ENCODE measurements around the gene DZIP3. TPM values are rescaled to one million over a fixed set of nuclear protein-coding genes. Genes with fewer than 3 reads are reported as not detected.

Gene DZIP3
- total and polyA plus RNA-seq, 2 of the 13 experiments (the other 11 are each of a cell fraction or from before 2014, with no cell fraction given), result 11.3 to 17.3 TPM

- TF ChIP-seq RERE (CRISPR knock-in tag; IDR thresholded peaks at IDR 0.05; ENCODE audit: low read depth) (no peak), XBP1 (CRISPR knock-in tag; IDR thresholded peaks at IDR 0.05) (no peak), ZNF407 (CRISPR knock-in tag; IDR thresholded peaks at IDR 0.05; ENCODE audit: not compliant biosample characterization) (peak; percentile 35), MLX (CRISPR knock-in tag; IDR thresholded peaks at IDR 0.05) (no peak), ZNF615 (CRISPR knock-in tag; IDR thresholded peaks at IDR 0.05; ENCODE audit: borderline replicate concordance) (no peak), MNT (IDR thresholded peaks at IDR 0.05) (0 out of 2 replicates have a peak, but pooled peaks have one; percentile 25), ZNF800 (CRISPR knock-in tag; IDR thresholded peaks at IDR 0.05) (peak; percentile 75; the same call in 1 of the 2 replicates), JUNB (CRISPR knock-in tag; IDR thresholded peaks at IDR 0.05; ENCODE audit: borderline replicate concordance) (no peak; the same call in 1 of the 2 replicates)
Observed at GRCh38 chr3:108589081-108589997, at the start of gene DZIP3, which contains the start of gene CIP2A (continued).
